NOMO-1 (cell line): Measurements from ENCODE around the gene ZNF541.
"Not testable (repeated sequence)": the region's sequence is repeated elsewhere in the genome, so short reads cannot be mapped to it uniquely, and the experiment has no call there.

Experiments
- DNase-seq, 2 experiments: peaks; one replicate each; lab custom pipeline; 2025; ENCODE audit not compliant: unreplicated experiment in 2 of 2; lab: John Stamatoyannopoulos, UW

The ZNF541 gene

GRCh38 chr19:47601180-47601904 is 28.4 kb upstream of the ZNF541 start:
- no peak for DNase-seq

GRCh38 chr19:47600246-47601179 is 27.6 kb upstream of the ZNF541 start:
- peak; percentile 98 to 99 for DNase-seq

GRCh38 chr19:47599671-47600245 is 26.8 kb upstream of the ZNF541 start:
- peak in 1 of 2 experiments; percentile 38 for DNase-seq

- DNase-seq, result peak; percentile 30 to 63
Observed at GRCh38 chr19:47598407-47599349, 25.7 kb upstream of the ZNF541 start.

GRCh38 chr19:47595944-47596343 is 23.0 kb upstream of the ZNF541 start:
- DNase-seq, result peak; percentile 46 to 73

GRCh38 chr19:47593860-47594259 is 20.9 kb upstream of the ZNF541 start:
- no peak for DNase-seq

GRCh38 chr19:47589824-47590223 is 16.9 kb upstream of the ZNF541 start:
- DNase-seq, result no peak

- DNase-seq, result no peak
Observed at GRCh38 chr19:47587295-47587694, 14.3 kb upstream of the ZNF541 start.

- not testable (repeated sequence) for DNase-seq
Observed at GRCh38 chr19:47583161-47583560, 10.2 kb upstream of the ZNF541 start.

GRCh38 chr19:47582320-47582909 is 9.5 kb upstream of the ZNF541 start:
- DNase-seq, result no peak

- no peak for DNase-seq
Observed at GRCh38 chr19:47581605-47582319, 8.8 kb upstream of the ZNF541 start.

GRCh38 chr19:47580397-47580796 is 7.4 kb upstream of the ZNF541 start:
- no peak for DNase-seq

GRCh38 chr19:47572635-47573034 is 313 bp downstream of the ZNF541 start:
- DNase-seq, result no peak

GRCh38 chr19:47569331-47569730 is 3.6 kb downstream of the ZNF541 start:
- no peak for DNase-seq

GRCh38 chr19:47564081-47564480 is 8.9 kb downstream of the ZNF541 start:
- DNase-seq, result no peak

- no peak for DNase-seq
Observed at GRCh38 chr19:47561440-47562057, 11.4 kb downstream of the ZNF541 start.

GRCh38 chr19:47560999-47561398 is 11.9 kb downstream of the ZNF541 start:
- no peak for DNase-seq

GRCh38 chr19:47550129-47550528 is 22.8 kb downstream of the ZNF541 start:
- no peak for DNase-seq
